ENCODE data around the gene CA6. TPM values are rescaled to one million over a fixed set of nuclear protein-coding genes. Genes with fewer than 3 reads are reported as not detected.
"Not testable (repeated sequence)": the region's sequence is repeated elsewhere in the genome, so short reads cannot be mapped to it uniquely, and the experiment has no call there.

Gene CA6
- total and polyA plus RNA-seq, 2 of the 8 experiments (the other 6 are each of a cell fraction or from before 2014, with no cell fraction given) = not detected

DNA sequence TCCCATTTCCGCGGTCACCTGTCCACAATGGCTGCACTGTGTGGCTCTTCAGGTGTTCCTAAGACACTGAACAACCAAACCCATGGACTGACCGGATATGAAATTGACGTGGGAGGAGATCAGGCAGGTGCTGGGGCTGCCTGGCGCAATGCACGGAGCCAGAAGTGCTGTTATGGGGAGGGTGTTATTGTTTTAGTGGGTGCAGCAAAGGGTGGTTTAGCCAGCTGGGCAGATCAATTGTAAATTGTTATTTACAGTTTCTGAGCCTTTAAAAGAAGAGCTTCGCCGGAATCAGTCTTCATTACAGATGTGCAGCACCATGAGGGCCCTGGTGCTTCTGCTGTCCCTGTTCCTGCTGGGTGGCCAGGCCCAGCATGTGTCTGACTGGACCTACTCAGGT lies at the start of gene CA6 (continued):
- TF ChIP-seq JUN (IDR thresholded peaks at IDR 0.05; ENCODE audit: low read depth, low read length) = no peak
- TF ChIP-seq CREB1 (IDR thresholded peaks at IDR 0.05) = no peak
- no peak for TF ChIP-seq RAD21 (IDR thresholded peaks at IDR 0.05 in 1 of 2, conservative IDR thresholded peaks at IDR 0.05 in 1 of 2; ENCODE audit: low read depth in 2 of 2, low read length in 2 of 2)
- no peak for TF ChIP-seq TAF1 (IDR thresholded peaks at IDR 0.05; ENCODE audit: low read depth, low read length)
- TF ChIP-seq EP300 (IDR thresholded peaks at IDR 0.05; ENCODE audit: borderline replicate concordance in 1 of 2, low read depth in 2 of 2, low read length in 2 of 2) = no peak
- TF ChIP-seq HDAC2 (IDR thresholded peaks at IDR 0.05; ENCODE audit: borderline replicate concordance in 1 of 2, low read depth in 2 of 2, low read length in 2 of 2) = no peak
- no peak for TF ChIP-seq CHD1 (IDR thresholded peaks at IDR 0.05; ENCODE audit: low read depth, low read length)

GRCh38 chr1:8896775-8897174 lies 48.9 kb upstream of the CA6 start:
- not testable (repeated sequence) for H2BK12ac ChIP-seq (ENCODE audit: low read depth, low read length); H3K18ac ChIP-seq (ENCODE audit: extremely low read depth, low read length); H3K23ac ChIP-seq (ENCODE audit: insufficient read length); H3K27me3 ChIP-seq (replicated peaks in 1 of 4; ENCODE audit: control insufficient read depth in 3 of 4, extremely low read depth in 1 of 4, insufficient read depth in 3 of 4, low read length in 3 of 4); H3K27ac ChIP-seq (ENCODE audit: low read depth, low read length); H4K5ac ChIP-seq (ENCODE audit: insufficient read length, low read depth, low read length); H3K14ac ChIP-seq (ENCODE audit: insufficient read length); FAIRE-seq; H3K4ac ChIP-seq (replicated peaks; ENCODE audit: insufficient read length, low read depth, low read length); H3K4me1 ChIP-seq (replicated peaks in 1 of 4; ENCODE audit: control insufficient read depth in 3 of 4, insufficient read depth in 4 of 4, low read length in 3 of 4); H3K9ac ChIP-seq (replicated peaks in 1 of 4; ENCODE audit: extremely low read depth in 1 of 4, low read depth in 3 of 4, low read length in 3 of 4); H3K4me2 ChIP-seq (ENCODE audit: insufficient read depth in 1 of 2, low read depth in 2 of 2, low read length in 2 of 2); H2AK5ac ChIP-seq (ENCODE audit: low read depth, low read length); DNase-seq (ENCODE audit: low read depth in 1 of 2, low spot score in 2 of 2); H2AFZ ChIP-seq (ENCODE audit: low read length); H2BK5ac ChIP-seq (ENCODE audit: low read depth, low read length); H2BK120ac ChIP-seq (replicated peaks; ENCODE audit: low read depth, low read length); H2BK15ac ChIP-seq (ENCODE audit: low read length); H3K56ac ChIP-seq (replicated peaks; ENCODE audit: insufficient read length, low read depth, low read length); H3K79me2 ChIP-seq (ENCODE audit: control insufficient read depth in 1 of 2, insufficient read depth in 2 of 2, low read length in 2 of 2); H4K8ac ChIP-seq (ENCODE audit: extremely low read depth, insufficient read depth, low read length); H2BK20ac ChIP-seq (ENCODE audit: low read length); H4K91ac ChIP-seq (replicated peaks; ENCODE audit: insufficient read length, low read length); H4K20me1 ChIP-seq (replicated peaks in 1 of 2; ENCODE audit: control insufficient read depth in 1 of 2, insufficient read depth in 2 of 2, low read length in 2 of 2); H3K79me1 ChIP-seq (ENCODE audit: low read depth, low read length); H3K9me3 ChIP-seq (ENCODE audit: insufficient read depth in 2 of 2, low read depth in 1 of 2, low read length in 1 of 2); H3K4me3 ChIP-seq (ENCODE audit: extremely low read depth in 1 of 4, insufficient read depth in 2 of 4, low read depth in 3 of 4, low read length in 4 of 4); H3K36me3 ChIP-seq (ENCODE audit: control insufficient read depth in 2 of 4, insufficient read depth in 4 of 4, low read length in 3 of 4); H3K23me2 ChIP-seq (ENCODE audit: low read depth, low read length)
- POLR2A ChIA-PET (ENCODE audit: partially characterized antibody) = interaction anchor here (1.7 kb wide), 2 partner anchors 17 to 30 kb away, joined by 3 to 8 read pairs; partner anchors contain the start of gene ENO1
- CTCF ChIA-PET (ENCODE audit: partially characterized antibody) = interaction anchor here (1.3 to 1.9 kb wide), 2 partner anchors 11 to 35 kb away, joined by 3 to 7 read pairs; no protein-coding TSS in a partner anchor
- 75% methylated on average over 3 of the region's 3 CpGs; no CpG with 5 or more reads in 1 of the 2 experiments for WGBS, 2 experiments (ENCODE audit: extremely low coverage in 1 of 2, insufficient coverage in 1 of 2, insufficient read length in 1 of 2, insufficient replicate concordance in 2 of 2, low coverage in 1 of 2, low lambda C conversion rate in 2 of 2, missing lambda C conversion rate in 1 of 2)
